ENCODE data around the gene SETD3. TPM values are rescaled to one million over a fixed set of nuclear protein-coding genes. Genes with fewer than 3 reads are reported as not detected.

SETD3 gene
- total RNA-seq, 1 donor from 2014 or later: 67.4 TPM

DNA sequence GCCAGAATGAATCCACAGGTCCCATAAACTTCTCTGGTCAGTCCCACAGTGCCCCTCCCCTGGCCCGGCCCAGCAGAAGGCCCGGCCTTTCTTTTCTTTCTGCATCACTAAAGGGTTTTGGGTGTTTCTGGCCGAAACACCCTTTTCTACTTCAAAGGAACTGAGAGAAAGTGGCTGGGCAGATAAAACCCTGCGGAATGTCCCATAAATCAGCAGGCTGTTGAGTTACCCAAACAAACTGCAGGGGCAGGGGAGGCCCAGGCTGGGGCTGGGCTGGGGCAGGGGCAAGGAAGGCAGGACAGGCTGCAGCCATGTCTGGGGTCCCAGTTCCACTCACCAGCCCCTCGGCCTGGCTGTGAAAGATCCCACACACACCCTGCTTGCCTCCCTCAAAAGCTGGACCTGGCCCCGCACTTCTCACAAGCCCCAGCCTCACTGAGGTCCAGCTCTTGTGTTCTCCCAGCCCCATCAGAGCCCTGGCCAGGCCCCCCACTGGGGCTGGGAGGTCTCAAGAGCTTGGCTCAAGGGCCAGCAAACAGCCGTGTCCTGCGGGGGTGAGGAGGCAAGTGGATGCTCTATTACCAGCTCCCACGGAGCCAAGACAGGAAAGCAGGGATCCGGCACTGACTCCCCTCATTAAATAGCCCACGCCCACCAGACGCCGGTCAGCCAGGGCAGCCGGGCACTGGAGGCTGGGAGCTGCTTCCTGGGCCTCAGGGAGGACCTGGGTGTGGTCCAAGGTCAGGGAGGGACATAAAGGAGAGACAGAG is 42.5 kb upstream of the SETD3 start:
- H3K4me3 Mint-ChIP-seq (ENCODE audit: unreplicated experiment): no peak overlapping the region
- no peak for TF ChIP-seq CTCF (IDR thresholded peaks at IDR 0.05; ENCODE audit: unreplicated experiment)
- DNase-seq (ENCODE audit: low spot score): no peak
- no peak overlapping the region for H3K27ac Mint-ChIP-seq (ENCODE audit: unreplicated experiment)
- H3K9me3 Mint-ChIP-seq (ENCODE audit: unreplicated experiment): no peaks in the 10 kb centered on the region
- peaks cover 3% of the 10 kb centered on the region for H3K36me3 Mint-ChIP-seq (ENCODE audit: low read depth, unreplicated experiment)
- peaks cover 6% of the 10 kb centered on the region for H3K4me1 Mint-ChIP-seq (ENCODE audit: unreplicated experiment)
- peaks cover 13% of the 10 kb centered on the region for H3K27me3 Mint-ChIP-seq (ENCODE audit: unreplicated experiment)

GRCh38 chr14:99522457-99522891 is 41.8 kb upstream of the SETD3 start:
- Mint-ChIP-seq H3K27ac (ENCODE audit: unreplicated experiment) (no peak overlapping the region), H3K4me1 (ENCODE audit: unreplicated experiment) (peaks cover 6% of the 10 kb centered on the region), H3K36me3 (ENCODE audit: low read depth, unreplicated experiment) (peaks cover 3% of the 10 kb centered on the region), H3K4me3 (ENCODE audit: unreplicated experiment) (no peak overlapping the region), H3K9me3 (ENCODE audit: unreplicated experiment) (no peaks in the 10 kb centered on the region), H3K27me3 (ENCODE audit: unreplicated experiment) (peaks cover 12% of the 10 kb centered on the region)
- no peak for DNase-seq (ENCODE audit: low spot score)
- TF ChIP-seq CTCF (IDR thresholded peaks at IDR 0.05; ENCODE audit: unreplicated experiment): no peak

- H3K4me1 Mint-ChIP-seq (ENCODE audit: unreplicated experiment): peaks cover 4% of the 10 kb centered on the region
- H3K4me3 Mint-ChIP-seq (ENCODE audit: unreplicated experiment): no peak overlapping the region
- no peaks in the 10 kb centered on the region for H3K9me3 Mint-ChIP-seq (ENCODE audit: unreplicated experiment)
- no peak for DNase-seq (ENCODE audit: low spot score)
- H3K27me3 Mint-ChIP-seq (ENCODE audit: unreplicated experiment): peaks cover 10% of the 10 kb centered on the region
- H3K36me3 Mint-ChIP-seq (ENCODE audit: low read depth, unreplicated experiment): no peaks in the 10 kb centered on the region
- no peak overlapping the region for H3K27ac Mint-ChIP-seq (ENCODE audit: unreplicated experiment)
- no peak for TF ChIP-seq CTCF (IDR thresholded peaks at IDR 0.05; ENCODE audit: unreplicated experiment)
Measured at GRCh38 chr14:99522025-99522401, 41.4 kb upstream of the SETD3 start.

DNA sequence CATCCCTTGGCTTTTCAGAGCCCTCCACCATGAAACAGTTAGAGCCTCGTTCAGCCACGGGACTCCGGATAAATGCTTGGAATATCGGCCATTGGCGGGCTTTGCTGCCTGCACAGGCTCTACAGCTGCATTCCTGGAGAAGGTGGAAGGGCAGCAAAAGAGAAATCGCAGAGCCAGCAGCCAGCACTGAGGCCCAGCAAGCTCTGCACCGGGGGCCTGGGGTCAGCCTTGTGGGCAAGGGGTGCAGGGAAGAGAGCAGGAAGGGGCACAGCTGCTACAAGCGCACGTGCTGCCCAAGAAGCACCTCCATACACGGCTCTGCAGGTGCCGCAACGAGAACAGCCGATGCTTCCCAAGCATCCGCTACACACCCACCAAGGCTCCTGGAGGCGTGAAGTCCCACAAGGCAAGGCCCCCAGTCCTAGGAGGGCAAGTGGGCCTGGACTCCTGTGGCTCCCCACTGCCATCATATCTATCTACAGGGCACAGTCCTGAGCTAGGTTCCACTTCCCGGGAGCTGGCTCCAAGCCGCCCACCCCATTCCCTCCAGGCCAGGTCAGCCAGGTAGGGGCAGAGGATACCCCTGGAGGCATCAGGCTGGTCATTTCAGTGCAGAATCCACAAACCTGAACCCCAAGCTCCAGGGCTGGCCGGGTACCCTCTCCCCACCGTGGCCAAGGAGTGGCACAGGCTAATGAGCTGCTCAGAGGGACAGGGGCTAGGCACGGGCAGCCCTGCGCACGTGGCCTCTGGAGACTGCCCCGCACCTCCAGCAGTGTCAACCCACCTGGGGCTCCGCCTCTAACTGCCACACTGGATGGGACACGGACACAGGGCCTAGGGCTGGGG is 40.7 kb upstream of the SETD3 start:
- H3K9me3 Mint-ChIP-seq (ENCODE audit: unreplicated experiment): no peaks in the 10 kb centered on the region
- H3K4me1 Mint-ChIP-seq (ENCODE audit: unreplicated experiment): peaks cover 4% of the 10 kb centered on the region
- H3K27ac Mint-ChIP-seq (ENCODE audit: unreplicated experiment): no peak overlapping the region
- no peaks in the 10 kb centered on the region for H3K36me3 Mint-ChIP-seq (ENCODE audit: low read depth, unreplicated experiment)
- no peak for TF ChIP-seq CTCF (IDR thresholded peaks at IDR 0.05; ENCODE audit: unreplicated experiment)
- H3K4me3 Mint-ChIP-seq (ENCODE audit: unreplicated experiment): no peak overlapping the region
- H3K27me3 Mint-ChIP-seq (ENCODE audit: unreplicated experiment): peaks cover 12% of the 10 kb centered on the region
- DNase-seq (ENCODE audit: low spot score): no peak
